PC-9 (cell line): ENCODE measurements around the gene CIDEA. TPM values are rescaled to one million over a fixed set of nuclear protein-coding genes. Genes with fewer than 3 reads are reported as not detected.

Experiments used
- BruUV-seq: library from RNA; stranded (reverse); fragments of 400-500 nt; replicated peaks from 2 replicates; lab custom pipeline; 2021; lab: Mats Ljungman, UMichigan
- CTCF ChIA-PET: fragments of 300-600 bp; sonication (Branson Sonifier 250); formaldehyde crosslinking; loops from one replicate; lab custom pipeline; 2022; ENCODE audit warnings: antibody characterized with exemption; lab: Charles Lee
- POLR2A ChIA-PET: fragments of 300-600 bp; sonication (Branson Sonifier 250); formaldehyde crosslinking; loops from one replicate; lab custom pipeline; 2022; ENCODE audit warnings: antibody characterized with exemption; ENCODE audit not compliant: unreplicated experiment; lab: Charles Lee
- DNase-seq, 2 experiments: peaks; one replicate each; pipeline versions ENCODE4 v3.0.0 to v3.0.0-alpha.2; 2015 to 2022; ENCODE audit warnings: mixed read lengths in 1 of 2
- H2AFZ ChIP-seq: fragments of 200-600 bp; sonication (generic); 2 replicates; pipeline ENCODE4 v1.8.1; 2017; ENCODE audit warnings: antibody characterized with exemption
- H3F3A ChIP-seq: fragments of 200-600 bp; sonication (generic); 2 replicates; pipeline ENCODE4 v1.8.1; 2017; ENCODE audit warnings: antibody characterized with exemption, mild to moderate bottlenecking, low read depth; ENCODE audit not compliant: insufficient read depth
- H3K27ac ChIP-seq: fragments of 200-600 bp; sonication (generic); 2 replicates; pipeline ENCODE4 v1.6.1; 2016; ENCODE audit warnings: mixed run types
- H3K27me3 ChIP-seq: fragments of 200-600 bp; sonication (generic); 2 replicates; pipeline ENCODE4 v1.6.1; 2016; ENCODE audit warnings: low read depth, mixed run types; ENCODE audit not compliant: insufficient read depth
- H3K36me3 ChIP-seq: fragments of 200-600 bp; sonication (generic); 2 replicates; pipeline ENCODE4 v1.6.1; 2016; ENCODE audit warnings: low read depth, mixed run types
- H3K4me1 ChIP-seq: fragments of 200-600 bp; sonication (generic); replicated peaks from 2 replicates; pipeline ENCODE4 v1.6.1; 2016; ENCODE audit warnings: mixed run types; ENCODE audit not compliant: insufficient read depth
- H3K4me2 ChIP-seq: fragments of 200-600 bp; sonication (generic); 2 replicates; pipeline ENCODE4 v1.6.1; 2017; ENCODE audit warnings: mixed run types
- H3K4me3 ChIP-seq: fragments of 200-600 bp; sonication (generic); 2 replicates; pipeline ENCODE4 v1.6.1; 2016; ENCODE audit warnings: mixed run types
- H3K79me2 ChIP-seq: fragments of 200-600 bp; sonication (generic); 2 replicates; pipeline ENCODE4 v1.6.1; 2017; ENCODE audit warnings: low read depth, mixed run types
- H3K9me2 ChIP-seq: fragments of 200-600 bp; sonication (generic); 2 replicates; pipeline ENCODE4 v1.8.1; 2017; ENCODE audit warnings: mild to moderate bottlenecking; ENCODE audit not compliant: insufficient read depth
- H3K9me3 ChIP-seq: fragments of 200-600 bp; sonication (generic); 2 replicates; pipeline ENCODE4 v1.8.1; 2016; ENCODE audit warnings: low read depth; ENCODE audit not compliant: insufficient read depth
- H4K20me1 ChIP-seq: fragments of 200-600 bp; sonication (generic); 2 replicates; pipeline ENCODE4 v1.8.1; 2017; ENCODE audit not compliant: insufficient read depth
- EZH2 ChIP-seq: fragments of 200-600 bp; sonication (generic); IDR thresholded peaks from 2 replicates; pipeline ENCODE4 v1.8.0; 2017; ENCODE audit warnings: antibody characterized with exemption, low read depth
- intact Hi-C: fragments of 100-400 bp; cut with micrococcal nuclease; formaldehyde crosslinking; loops from one replicate; pipeline ENCODE4 v1.10.0; 2022; ENCODE audit not compliant: unreplicated experiment
- total RNA-seq: library from RNA; stranded (reverse); gene quantifications from 2 replicates; pipeline ENCODE4 v1.2.3, GENCODE V29; 2021
- TF ChIP-seq, protein P1 (sequence below): fragments of 200-600 bp; sonication (generic); conservative IDR thresholded peaks from 2 replicates; pipeline ENCODE4 v1.6.1; 2017; ENCODE audit warnings: mixed run types, antibody characterized with exemption, mild to moderate bottlenecking, moderate library complexity

Gene CIDEA
- total RNA-seq, 1 experiment from 2014 or later, result not detected

- CTCF ChIA-PET, result no interaction called here
- POLR2A ChIA-PET, result no interaction called here
- Histone ChIP-seq H2AFZ (no peak overlapping the region), H3K4me2 (no peak overlapping the region), H3K4me3 (no peak overlapping the region), H3F3A (peaks cover 4% of the 10 kb centered on the region; the same call in 1 of the 2 replicates), H3K9me2 (no peaks in the 10 kb centered on the region), H3K27me3 (no peaks in the 10 kb centered on the region), H4K20me1 (no peaks in the 10 kb centered on the region), H3K36me3 (no peaks in the 10 kb centered on the region), H3K4me1 (0 out of 2 replicates have a peak, but pooled peaks cover 6% of the 10 kb centered on the region), H3K9me3 (no peaks in the 10 kb centered on the region), H3K79me2 (no peaks in the 10 kb centered on the region), H3K27ac (no peak overlapping the region)
- intact Hi-C loops, result no loop called here
- no peak for DNase-seq
- TF ChIP-seq, protein P1, sequence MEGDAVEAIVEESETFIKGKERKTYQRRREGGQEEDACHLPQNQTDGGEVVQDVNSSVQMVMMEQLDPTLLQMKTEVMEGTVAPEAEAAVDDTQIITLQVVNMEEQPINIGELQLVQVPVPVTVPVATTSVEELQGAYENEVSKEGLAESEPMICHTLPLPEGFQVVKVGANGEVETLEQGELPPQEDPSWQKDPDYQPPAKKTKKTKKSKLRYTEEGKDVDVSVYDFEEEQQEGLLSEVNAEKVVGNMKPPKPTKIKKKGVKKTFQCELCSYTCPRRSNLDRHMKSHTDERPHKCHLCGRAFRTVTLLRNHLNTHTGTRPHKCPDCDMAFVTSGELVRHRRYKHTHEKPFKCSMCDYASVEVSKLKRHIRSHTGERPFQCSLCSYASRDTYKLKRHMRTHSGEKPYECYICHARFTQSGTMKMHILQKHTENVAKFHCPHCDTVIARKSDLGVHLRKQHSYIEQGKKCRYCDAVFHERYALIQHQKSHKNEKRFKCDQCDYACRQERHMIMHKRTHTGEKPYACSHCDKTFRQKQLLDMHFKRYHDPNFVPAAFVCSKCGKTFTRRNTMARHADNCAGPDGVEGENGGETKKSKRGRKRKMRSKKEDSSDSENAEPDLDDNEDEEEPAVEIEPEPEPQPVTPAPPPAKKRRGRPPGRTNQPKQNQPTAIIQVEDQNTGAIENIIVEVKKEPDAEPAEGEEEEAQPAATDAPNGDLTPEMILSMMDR, result no peak
- no peak for TF ChIP-seq EZH2
- no TSS peak for BruUV-seq
Measured at GRCh38 chr18:12304351-12305210, 50.4 kb downstream of the CIDEA start.

DNA sequence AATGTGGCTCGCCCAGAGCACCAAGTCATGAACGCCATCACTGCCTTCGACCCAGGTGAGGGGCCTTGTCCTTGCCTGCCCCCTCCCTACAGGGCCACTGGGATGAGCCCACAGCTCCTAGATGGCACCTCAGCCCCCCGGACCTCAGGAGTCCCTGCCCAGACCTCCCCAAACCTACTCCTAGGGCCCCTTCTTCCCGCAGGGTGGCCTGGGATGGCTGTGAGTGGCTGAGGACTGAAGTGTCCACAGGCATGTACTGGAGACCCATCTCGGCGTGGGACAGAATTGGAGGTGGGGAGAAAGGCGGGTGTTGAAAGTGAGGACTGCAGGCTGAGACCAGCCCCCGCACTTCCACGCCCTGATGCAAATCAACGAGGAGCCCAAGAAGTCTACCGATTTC lies 51.0 kb downstream of the CIDEA start:
- Histone ChIP-seq H3K79me2 (no peaks in the 10 kb centered on the region), H4K20me1 (no peaks in the 10 kb centered on the region), H3K36me3 (no peaks in the 10 kb centered on the region), H3K4me2 (no peak overlapping the region), H2AFZ (no peak overlapping the region), H3K4me3 (no peak overlapping the region), H3K27me3 (no peaks in the 10 kb centered on the region), H3K27ac (no peak overlapping the region), H3K9me2 (no peaks in the 10 kb centered on the region), H3F3A (peaks cover 4% of the 10 kb centered on the region; the same call in 1 of the 2 replicates), H3K9me3 (no peaks in the 10 kb centered on the region), H3K4me1 (0 out of 2 replicates have a peak, but pooled peaks cover 6% of the 10 kb centered on the region)
- CTCF ChIA-PET, result no interaction called here
- intact Hi-C loops, result no loop called here
- TF ChIP-seq, protein P1, result no peak
- no peak for TF ChIP-seq EZH2
- POLR2A ChIA-PET, result no interaction called here
- no TSS peak for BruUV-seq
- DNase-seq, result no peak

DNA sequence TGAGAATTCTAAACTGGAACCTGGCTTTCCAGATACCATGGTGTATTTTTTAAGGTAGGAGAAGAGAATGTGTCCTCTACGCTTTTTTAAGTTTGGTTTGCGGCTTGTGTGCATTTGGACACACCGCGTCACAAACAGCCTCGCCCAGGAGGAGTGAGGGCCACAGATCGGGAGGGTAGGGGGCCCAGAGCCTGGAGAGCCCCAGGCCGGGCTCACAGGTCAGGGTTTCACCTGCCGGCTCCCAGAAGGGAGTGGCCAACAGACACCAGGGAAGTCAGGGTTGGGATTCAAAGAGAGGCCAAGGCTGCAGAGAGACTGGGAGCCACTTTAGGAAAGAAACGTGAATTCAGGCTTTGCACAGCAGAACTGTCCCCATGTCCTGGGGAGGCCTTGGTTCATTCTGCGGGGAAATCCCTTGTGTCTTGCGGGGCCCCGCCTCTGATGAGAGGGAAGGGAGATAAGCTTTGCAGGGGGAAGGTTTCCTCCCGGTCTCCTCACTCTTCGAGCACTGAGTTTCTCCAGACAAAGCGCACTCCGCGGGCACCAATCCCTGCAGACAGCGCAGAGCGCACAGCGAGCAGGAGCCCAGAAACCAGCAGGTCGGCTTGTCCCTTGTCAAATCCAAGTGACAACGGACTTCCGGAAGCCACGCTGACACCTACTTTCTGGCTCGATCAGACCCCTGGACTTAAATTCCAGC lies 51.9 kb downstream of the CIDEA start:
- CTCF ChIA-PET, result no interaction called here
- intact Hi-C loops, result no loop called here

More for the DNA sequence above, 51.9 kb downstream of the CIDEA start:
- DNase-seq, result no peak
- Histone ChIP-seq H3K27ac (no peak overlapping the region), H3K79me2 (no peaks in the 10 kb centered on the region), H3K9me2 (no peaks in the 10 kb centered on the region), H4K20me1 (no peaks in the 10 kb centered on the region), H2AFZ (no peak overlapping the region), H3K4me2 (no peak overlapping the region), H3K27me3 (no peaks in the 10 kb centered on the region), H3F3A (peaks cover 4% of the 10 kb centered on the region; the same call in 1 of the 2 replicates), H3K4me1 (0 out of 2 replicates have a peak, but pooled peaks cover 6% of the 10 kb centered on the region), H3K4me3 (no peak overlapping the region), H3K36me3 (no peaks in the 10 kb centered on the region), H3K9me3 (no peaks in the 10 kb centered on the region)
- BruUV-seq, result no TSS peak
- TF ChIP-seq, protein P1, result no peak
- TF ChIP-seq EZH2, result no peak
- POLR2A ChIA-PET, result no interaction called here
